Cerebellar cortex (tissue), 1 donor: ENCODE results near the gene KCTD4.

Source experiments
- DNase-seq: peaks from one replicate; pipeline ENCODE4 v3.0.0-alpha.2; 2015; ENCODE audit warnings: low spot score

Gene KCTD4

DNA sequence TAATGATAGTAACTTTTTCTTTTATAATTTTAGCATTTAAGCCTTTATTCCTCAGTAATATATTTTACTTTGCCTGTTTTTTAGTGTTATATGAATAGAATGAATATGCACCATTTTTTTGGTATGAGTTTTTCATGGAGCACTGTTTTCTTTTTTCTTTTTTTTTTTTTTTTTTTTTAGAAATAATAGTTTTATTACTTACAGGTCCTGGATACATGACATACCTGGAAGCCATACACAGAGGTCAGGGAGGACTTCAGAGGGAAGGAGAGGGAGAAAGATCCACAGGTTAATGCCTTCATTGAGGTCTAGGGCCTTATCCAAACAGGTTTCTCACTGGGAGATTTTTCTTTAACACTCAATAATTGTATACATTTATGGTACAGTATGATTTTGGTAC lies 26.4 kb downstream of the KCTD4 start:
- DNase-seq, result no peak

- no peak for DNase-seq
Measured at GRCh38 chr13:45168555-45168930, 32.3 kb downstream of the KCTD4 start.

DNA sequence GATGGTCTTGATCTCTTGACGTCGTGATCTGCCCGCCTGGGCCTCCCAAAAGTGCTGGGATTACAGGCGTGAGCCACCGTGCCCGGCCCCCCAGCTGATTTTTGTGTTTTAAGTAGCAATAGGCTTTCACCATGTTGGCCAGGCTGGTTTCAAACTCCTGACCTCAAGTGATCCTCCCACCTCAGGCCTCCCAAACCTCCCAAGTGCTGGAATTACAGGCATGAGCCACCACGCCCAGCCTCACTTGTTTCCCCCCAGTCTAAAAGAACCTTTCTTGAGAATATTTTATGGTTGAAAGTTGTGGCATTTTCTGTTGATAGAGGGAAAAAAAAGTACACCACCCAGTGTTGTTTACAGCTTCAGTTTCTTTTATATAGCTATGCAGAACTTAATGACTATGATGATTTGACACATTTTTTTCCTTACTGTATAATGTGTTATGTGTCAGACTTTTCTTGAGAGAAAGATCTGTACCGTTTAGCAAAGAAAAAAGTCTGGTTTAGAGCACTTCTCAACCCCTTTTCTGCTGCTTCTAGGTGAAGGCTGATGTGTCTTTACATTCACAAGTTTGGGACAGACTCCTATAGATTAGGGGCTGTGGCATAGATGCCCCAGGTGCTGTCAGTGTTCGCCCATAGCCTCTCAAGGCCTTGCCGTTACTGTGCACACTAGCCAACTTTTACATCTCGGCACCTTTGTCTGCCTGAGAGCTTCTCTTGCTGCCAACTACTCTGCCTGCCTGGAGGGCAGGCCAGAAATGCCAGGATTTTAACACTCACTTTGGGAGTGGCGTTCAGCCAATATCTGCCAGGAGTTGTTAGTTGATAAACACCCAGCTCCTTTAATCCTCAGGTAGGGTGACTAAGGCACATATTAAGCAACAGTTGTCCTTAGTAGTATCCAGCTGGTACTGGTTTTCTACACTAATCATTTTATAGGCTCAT lies 33.0 kb downstream of the KCTD4 start:
- DNase-seq, result no peak

GRCh38 chr13:45166858-45167257 lies 34.0 kb downstream of the KCTD4 start:
- DNase-seq, result no peak

- DNase-seq, result no peak
Measured at GRCh38 chr13:45162821-45163220, 38.0 kb downstream of the KCTD4 start.

- no peak for DNase-seq
Measured at GRCh38 chr13:45162194-45162593, 38.7 kb downstream of the KCTD4 start.

- no peak for DNase-seq
Measured at GRCh38 chr13:45156565-45157361, 44.1 kb downstream of the KCTD4 start.

GRCh38 chr13:45149964-45150363 lies 50.9 kb downstream of the KCTD4 start:
- DNase-seq, result no peak

- DNase-seq, result no peak
Measured at GRCh38 chr13:45143346-45143751, 57.5 kb downstream of the KCTD4 start.
